RWPE1 (cell line): ENCODE data around the gene C4BPB.

Source experiments
- CTCF ChIA-PET: fragments of 350-600 bp; sonication (Branson Sonifier 250); formaldehyde crosslinking; extraction: SDS; loops from one replicate; lab custom pipeline; 2021; lab: Yijun Ruan, JAX
- POLR2A ChIA-PET: fragments of 400-600 bp; formaldehyde crosslinking; extraction: SDS; loops from one replicate; lab custom pipeline; 2020; ENCODE audit warnings: antibody characterized with exemption; ENCODE audit not compliant: low non-redundant PET; lab: Yijun Ruan, JAX
- DNase-seq: peaks from one replicate; pipeline ENCODE4 v3.0.0; 2012; ENCODE audit warnings: low spot score
- H3K27ac ChIP-seq: fragments of 450-650 bp; 2 replicates; pipeline ENCODE4 v1.5.1; 2017
- TF ChIP-seq, protein P1 (sequence below): fragments of 450-650 bp; conservative IDR thresholded peaks from 2 replicates; pipeline ENCODE4 v1.5.1; 2017; ENCODE audit warnings: low read depth, mild to moderate bottlenecking

Gene C4BPB

GRCh38 chr1:207058878-207059867 lies 29.5 kb upstream of the C4BPB start:
- ChIA-PET CTCF (interaction anchor here (0.6 to 1.0 kb wide), 2 partner anchors 15 to 1143 kb away, joined by 3 read pairs; no protein-coding TSS in a partner anchor), POLR2A (no interaction called here)
- no peak overlapping the region for H3K27ac ChIP-seq

DNA sequence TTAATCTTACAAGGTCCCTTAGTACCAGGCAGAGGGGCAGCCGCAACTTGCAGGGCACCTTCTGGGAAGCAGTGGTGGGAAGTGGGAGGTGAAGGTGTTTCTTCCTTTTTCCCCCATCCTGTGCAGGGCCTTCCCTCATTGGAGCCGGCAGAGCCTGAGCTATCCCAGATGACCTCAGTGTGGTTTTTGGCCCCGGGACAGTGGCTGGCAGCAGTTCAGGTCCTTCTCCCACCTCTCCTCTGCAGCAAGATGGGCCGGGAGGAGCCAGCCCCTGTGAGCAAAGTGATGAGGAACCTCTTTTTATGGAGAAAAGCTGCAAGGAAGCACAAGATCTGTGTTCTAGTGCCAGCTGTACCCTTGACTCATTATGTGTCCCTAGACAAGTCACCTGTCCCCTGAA lies 28.8 kb upstream of the C4BPB start:
- TF ChIP-seq, protein P1, sequence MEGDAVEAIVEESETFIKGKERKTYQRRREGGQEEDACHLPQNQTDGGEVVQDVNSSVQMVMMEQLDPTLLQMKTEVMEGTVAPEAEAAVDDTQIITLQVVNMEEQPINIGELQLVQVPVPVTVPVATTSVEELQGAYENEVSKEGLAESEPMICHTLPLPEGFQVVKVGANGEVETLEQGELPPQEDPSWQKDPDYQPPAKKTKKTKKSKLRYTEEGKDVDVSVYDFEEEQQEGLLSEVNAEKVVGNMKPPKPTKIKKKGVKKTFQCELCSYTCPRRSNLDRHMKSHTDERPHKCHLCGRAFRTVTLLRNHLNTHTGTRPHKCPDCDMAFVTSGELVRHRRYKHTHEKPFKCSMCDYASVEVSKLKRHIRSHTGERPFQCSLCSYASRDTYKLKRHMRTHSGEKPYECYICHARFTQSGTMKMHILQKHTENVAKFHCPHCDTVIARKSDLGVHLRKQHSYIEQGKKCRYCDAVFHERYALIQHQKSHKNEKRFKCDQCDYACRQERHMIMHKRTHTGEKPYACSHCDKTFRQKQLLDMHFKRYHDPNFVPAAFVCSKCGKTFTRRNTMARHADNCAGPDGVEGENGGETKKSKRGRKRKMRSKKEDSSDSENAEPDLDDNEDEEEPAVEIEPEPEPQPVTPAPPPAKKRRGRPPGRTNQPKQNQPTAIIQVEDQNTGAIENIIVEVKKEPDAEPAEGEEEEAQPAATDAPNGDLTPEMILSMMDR, result no peak
- POLR2A ChIA-PET, result no interaction called here
- peak overlapping the region; percentile 32; the same call in 1 of the 2 replicates for H3K27ac ChIP-seq
- no peak for DNase-seq
- CTCF ChIA-PET, result interaction anchor here (1.0 kb wide), 1 partner anchor 14 kb away, joined by 3 read pairs; no protein-coding TSS in a partner anchor

More at GRCh38 chr1:207058878-207059867, 29.5 kb upstream of the C4BPB start:
- TF ChIP-seq, protein P1, result no peak
- no peak for DNase-seq

DNA sequence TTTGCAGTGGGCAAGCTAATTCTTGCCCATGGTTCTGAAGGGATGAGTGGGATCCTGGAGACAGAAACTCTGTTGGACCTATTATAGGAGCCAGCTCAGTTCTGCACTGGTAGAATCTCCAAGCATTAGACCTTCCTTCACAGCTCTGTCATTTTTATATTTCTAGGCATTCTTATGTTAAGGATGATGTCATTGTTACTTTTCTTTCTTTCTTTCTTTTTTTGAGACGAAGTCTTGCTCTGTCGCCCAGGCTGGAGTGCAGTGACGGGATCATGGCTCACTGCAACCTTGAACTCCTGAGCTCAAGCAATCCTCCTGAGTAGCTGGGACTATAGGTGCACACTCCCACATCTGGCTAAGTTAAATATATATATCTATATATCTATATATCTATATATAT lies 28.1 kb upstream of the C4BPB start:
- TF ChIP-seq, protein P1, result no peak
- no peak overlapping the region for H3K27ac ChIP-seq
- no peak for DNase-seq
- ChIA-PET CTCF (interaction anchor here (1.0 kb wide), 1 partner anchor 13 kb away, joined by 3 read pairs; no protein-coding TSS in a partner anchor), POLR2A (no interaction called here)

- no peak for DNase-seq
- ChIA-PET CTCF (interaction anchor here (0.6 kb wide), 1 partner anchor 9 kb away, joined by 5 read pairs; the partner anchor contains the start of gene PFKFB2), POLR2A (no interaction called here)
- TF ChIP-seq, protein P1, result no peak
- H3K27ac ChIP-seq, result no peak overlapping the region
These were observed 26.6 kb upstream of the C4BPB start for GRCh38 chr1:207062058-207062457.

- H3K27ac ChIP-seq, result no peak overlapping the region
- POLR2A ChIA-PET, result no interaction called here
- CTCF ChIA-PET, result no interaction called here
- TF ChIP-seq, protein P1, result no peak
- no peak for DNase-seq
These were observed 25.6 kb upstream of the C4BPB start for GRCh38 chr1:207063014-207063413.

- CTCF ChIA-PET, result interaction anchor here (0.7 kb wide), 1 partner anchor 14 kb away, joined by 8 read pairs; no protein-coding TSS in a partner anchor
- no peak overlapping the region for H3K27ac ChIP-seq
- no peak for DNase-seq
- TF ChIP-seq, protein P1, result no peak
- POLR2A ChIA-PET, result no interaction called here
These were observed 24.1 kb upstream of the C4BPB start for GRCh38 chr1:207064561-207064960.
